Mammary epithelial cell (primary cell): ENCODE results near the gene ATP2B3.

Experiments
- EZH2 ChIP-seq: IDR thresholded peaks from 2 replicates; pipeline ENCODE4 v1.6.1; 2012; ENCODE audit warnings: low read length, inconsistent platforms, borderline replicate concordance
- TF ChIP-seq, protein P1 (sequence below), 2 donors: IDR thresholded peaks in 1 of 2; conservative IDR thresholded peaks in 1 of 2; 2 replicates each; pipeline ENCODE4 v1.5.1; 2011 to 2012; ENCODE audit warnings: inconsistent platforms in 2 of 2, low read length in 2 of 2, mild to moderate bottlenecking in 2 of 2, control low read depth in 1 of 2, low read depth in 1 of 2; ENCODE audit not compliant: insufficient read depth in 1 of 2; ENCODE audit errors: extremely low read depth in 1 of 2

DNA sequence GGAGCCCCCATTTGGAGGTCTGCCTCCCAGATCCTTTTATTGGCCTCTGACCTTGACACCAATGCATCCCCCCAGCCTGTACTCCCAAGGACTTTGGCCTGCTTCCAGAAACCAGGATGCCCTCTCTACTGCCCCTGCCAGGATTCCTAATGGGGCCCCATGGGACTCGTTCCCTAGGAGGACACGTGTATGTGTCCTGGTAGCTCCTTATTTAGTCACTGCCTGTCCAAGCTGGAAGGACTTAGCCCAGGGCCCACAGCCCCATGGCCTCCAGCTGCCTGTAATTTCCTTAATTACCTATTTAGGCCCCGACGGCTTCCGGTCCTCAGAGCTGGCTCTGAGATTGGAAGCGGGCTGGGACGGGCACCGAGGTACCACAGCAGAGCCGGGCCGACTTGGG is 9.4 kb downstream of the ATP2B3 start:
- TF ChIP-seq, protein P1, sequence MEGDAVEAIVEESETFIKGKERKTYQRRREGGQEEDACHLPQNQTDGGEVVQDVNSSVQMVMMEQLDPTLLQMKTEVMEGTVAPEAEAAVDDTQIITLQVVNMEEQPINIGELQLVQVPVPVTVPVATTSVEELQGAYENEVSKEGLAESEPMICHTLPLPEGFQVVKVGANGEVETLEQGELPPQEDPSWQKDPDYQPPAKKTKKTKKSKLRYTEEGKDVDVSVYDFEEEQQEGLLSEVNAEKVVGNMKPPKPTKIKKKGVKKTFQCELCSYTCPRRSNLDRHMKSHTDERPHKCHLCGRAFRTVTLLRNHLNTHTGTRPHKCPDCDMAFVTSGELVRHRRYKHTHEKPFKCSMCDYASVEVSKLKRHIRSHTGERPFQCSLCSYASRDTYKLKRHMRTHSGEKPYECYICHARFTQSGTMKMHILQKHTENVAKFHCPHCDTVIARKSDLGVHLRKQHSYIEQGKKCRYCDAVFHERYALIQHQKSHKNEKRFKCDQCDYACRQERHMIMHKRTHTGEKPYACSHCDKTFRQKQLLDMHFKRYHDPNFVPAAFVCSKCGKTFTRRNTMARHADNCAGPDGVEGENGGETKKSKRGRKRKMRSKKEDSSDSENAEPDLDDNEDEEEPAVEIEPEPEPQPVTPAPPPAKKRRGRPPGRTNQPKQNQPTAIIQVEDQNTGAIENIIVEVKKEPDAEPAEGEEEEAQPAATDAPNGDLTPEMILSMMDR (conservative IDR thresholded peaks at IDR 0.05 in 1 of 2, IDR thresholded peaks at IDR 0.05 in 1 of 2; ENCODE audit: extremely low read depth in 1 of 2, insufficient read depth in 1 of 2, low read depth in 1 of 2, low read length in 2 of 2): no peak
- TF ChIP-seq EZH2: no peak
